HG02798 (cell line): ENCODE measurements around the gene NINL.
A peak's percentile ranks its signal among the peaks of the same experiment; 100 is the strongest.
"Not testable (repeated sequence)": the region's sequence is repeated elsewhere in the genome, so short reads cannot be mapped to it uniquely, and the experiment has no call there.

Experiments
- ATAC-seq: cut with Tn5 transposase; IDR thresholded peaks from one replicate; pipeline ENCODE4 v1.9.1; 2021; ENCODE audit warnings: mild to moderate bottlenecking; ENCODE audit not compliant: unreplicated experiment, poor library complexity

The NINL gene

GRCh38 chr20:25561771-25562170 is 23.6 kb downstream of the NINL start:
- not testable (repeated sequence) for ATAC-seq

GRCh38 chr20:25553819-25554296 is 31.5 kb downstream of the NINL start:
- ATAC-seq = no peak

- no peak for ATAC-seq
Measured at GRCh38 chr20:25552977-25553376, 32.4 kb downstream of the NINL start.

DNA sequence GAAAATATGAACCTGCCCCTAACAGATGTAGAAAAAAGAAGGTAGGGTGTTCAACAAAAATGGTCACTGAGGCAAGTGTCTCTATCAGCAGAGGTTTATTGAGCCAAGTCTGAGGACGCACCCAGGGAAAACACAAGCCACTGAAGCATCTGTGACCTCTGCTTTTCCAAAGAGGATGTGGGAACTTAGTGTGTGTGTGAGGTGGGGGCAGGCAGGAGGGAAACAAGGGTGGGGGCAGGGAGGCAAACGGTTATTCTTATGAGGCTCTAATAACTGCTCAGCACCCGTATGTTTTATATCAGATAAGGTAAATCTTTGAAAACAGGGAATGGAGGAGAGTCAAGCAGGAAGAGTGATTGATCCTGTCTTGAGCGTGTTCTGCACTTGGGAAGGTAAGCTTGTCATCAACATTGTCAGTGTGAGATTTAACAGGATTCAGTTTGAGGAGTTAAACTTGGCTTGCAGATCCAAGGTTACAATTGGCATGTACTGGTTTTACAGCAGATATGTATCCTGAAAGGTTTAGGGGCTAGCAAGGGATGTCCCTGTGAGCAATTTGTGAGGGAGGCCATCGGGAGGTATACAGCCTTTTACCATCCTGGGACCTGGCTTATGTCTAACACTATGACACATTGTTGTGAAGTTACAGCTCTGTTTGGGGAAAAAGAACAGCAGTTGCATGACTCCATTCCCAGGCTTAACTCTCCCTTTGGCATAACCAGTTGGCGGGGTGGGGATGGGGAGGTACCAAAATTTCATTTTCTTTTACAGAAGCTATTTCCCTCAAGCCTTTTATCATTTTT is 33.7 kb downstream of the NINL start:
- ATAC-seq = no peak

DNA sequence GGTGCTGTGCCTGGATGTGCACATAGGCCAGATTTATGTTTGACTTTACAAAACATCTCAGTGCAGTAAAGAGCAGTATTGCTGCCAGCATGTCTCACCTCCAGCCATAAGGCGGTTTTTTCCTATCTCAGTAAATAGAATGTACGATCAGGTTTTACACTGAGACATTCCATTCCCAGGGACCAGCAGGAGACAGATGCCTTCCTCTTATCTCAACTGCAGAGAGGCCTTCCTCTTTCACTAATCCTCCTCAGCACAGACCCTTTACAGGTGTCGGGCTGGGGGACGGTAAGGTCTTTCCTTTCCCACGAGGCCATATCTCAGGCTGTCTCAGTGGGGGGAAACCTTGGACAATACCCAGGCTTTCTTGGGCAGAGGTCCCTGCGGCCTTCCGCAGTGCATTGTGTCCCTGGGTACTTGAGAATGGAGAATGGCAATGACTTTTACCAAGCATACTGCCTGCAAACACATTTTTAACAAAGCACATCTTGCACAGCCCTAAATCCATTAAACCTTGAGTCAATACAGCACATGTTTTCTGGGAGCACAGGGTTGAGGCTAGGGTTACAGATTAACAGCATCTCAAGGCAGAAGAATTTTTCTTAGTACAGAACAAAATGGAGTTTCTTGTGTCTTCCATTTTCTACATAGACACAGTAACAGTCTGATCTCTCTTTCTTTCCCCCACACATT is 34.5 kb downstream of the NINL start:
- ATAC-seq = not testable (repeated sequence)

GRCh38 chr20:25549843-25550477 is 35.4 kb downstream of the NINL start:
- ATAC-seq = no peak

DNA sequence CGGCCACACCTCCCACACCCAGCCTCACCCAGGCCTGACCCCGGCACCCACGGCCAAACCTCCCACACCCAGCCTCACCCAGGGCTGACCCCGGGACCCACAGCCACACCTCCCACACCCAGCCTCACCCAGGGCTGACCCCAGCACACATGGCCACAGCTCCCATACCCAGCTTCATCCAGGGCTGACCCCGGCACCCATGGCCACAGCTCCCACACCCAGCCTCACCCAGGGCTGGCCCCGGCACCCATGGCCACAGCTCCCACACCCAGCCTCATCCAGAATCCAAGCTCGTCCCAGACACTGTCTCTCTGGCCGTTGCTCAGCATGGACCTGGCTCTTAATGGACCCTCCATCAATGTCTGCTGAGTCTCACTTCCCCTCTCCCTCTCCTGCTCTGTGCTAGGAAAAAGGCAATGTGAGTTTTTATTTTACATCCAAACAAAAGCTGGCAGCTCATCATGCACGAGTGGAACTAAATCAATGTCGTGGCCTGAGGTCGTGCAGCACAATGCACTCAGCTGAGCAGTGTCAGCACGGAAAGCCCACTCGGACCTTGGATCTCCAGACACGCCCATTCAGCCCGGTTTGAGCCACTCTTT is 36.1 kb downstream of the NINL start:
- ATAC-seq = no peak

GRCh38 chr20:25548613-25549086 is 36.7 kb downstream of the NINL start:
- no peak for ATAC-seq

DNA sequence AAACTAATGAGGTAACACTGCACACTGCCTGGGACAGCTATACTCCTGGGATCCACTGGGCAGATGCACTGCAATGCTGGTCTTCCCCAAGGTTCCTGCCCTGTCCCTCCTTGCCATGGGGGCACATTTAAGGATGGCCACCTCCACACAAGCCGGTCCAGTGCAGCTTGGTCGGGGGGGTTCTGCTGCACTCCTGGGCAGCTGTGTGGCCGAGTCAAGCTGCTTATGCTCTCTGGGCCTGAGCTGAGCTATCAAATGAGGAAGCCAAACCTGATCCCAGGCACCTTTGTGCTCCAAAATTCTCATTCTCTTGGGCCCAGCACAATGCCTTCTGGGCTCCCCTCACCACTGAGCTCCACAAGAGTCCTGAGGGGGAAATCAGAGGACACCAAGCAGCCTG is 37.3 kb downstream of the NINL start:
- no peak for ATAC-seq

DNA sequence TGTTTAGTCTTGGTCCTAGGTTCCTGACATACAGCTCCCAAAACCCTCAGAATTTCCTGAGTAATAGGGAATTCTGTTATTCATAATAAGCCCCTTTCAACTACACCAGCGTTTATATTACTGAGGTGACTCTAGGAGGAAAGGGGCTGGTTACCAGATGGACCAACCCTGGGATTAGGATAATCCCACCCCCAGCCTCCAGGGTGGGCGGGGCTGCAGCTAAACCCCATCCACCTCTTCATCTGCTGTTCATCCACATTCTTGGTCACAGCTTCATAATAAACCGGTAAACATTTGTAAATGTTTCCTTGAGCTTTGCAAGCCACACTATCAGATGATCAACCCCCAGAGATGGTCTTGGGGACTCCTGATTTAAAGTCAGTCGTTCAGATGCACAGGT is 38.3 kb downstream of the NINL start:
- ATAC-seq = no peak

- no peak for ATAC-seq
Measured at GRCh38 chr20:25546048-25546447, 39.3 kb downstream of the NINL start.

- ATAC-seq = no peak
Measured at GRCh38 chr20:25545171-25545570, 40.2 kb downstream of the NINL start.

GRCh38 chr20:25544734-25545133 is 40.6 kb downstream of the NINL start:
- no peak for ATAC-seq

DNA sequence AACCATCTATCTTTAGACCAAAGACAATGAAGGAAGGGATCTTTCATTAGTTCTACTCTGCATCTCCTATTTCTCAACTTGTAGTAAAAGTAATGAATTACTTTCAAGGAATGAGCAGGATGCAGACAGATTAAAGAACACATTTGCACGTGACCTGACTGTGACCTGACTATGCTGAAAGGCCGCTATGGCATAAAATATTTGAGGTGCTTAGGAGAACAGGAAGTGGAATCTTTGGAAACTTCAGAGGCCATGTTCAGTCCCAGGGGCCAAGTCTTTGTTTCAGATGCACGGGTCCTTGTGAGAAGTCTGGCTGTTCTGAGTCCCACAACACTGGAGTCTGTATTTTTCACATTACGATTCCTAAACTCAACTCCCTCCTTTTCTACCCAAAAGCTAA is 41.0 kb downstream of the NINL start:
- ATAC-seq = no peak

- no peak for ATAC-seq
Measured at GRCh38 chr20:25543068-25543467, 42.3 kb downstream of the NINL start.

- ATAC-seq = no peak
Measured at GRCh38 chr20:25541676-25542075, 43.7 kb downstream of the NINL start.

DNA sequence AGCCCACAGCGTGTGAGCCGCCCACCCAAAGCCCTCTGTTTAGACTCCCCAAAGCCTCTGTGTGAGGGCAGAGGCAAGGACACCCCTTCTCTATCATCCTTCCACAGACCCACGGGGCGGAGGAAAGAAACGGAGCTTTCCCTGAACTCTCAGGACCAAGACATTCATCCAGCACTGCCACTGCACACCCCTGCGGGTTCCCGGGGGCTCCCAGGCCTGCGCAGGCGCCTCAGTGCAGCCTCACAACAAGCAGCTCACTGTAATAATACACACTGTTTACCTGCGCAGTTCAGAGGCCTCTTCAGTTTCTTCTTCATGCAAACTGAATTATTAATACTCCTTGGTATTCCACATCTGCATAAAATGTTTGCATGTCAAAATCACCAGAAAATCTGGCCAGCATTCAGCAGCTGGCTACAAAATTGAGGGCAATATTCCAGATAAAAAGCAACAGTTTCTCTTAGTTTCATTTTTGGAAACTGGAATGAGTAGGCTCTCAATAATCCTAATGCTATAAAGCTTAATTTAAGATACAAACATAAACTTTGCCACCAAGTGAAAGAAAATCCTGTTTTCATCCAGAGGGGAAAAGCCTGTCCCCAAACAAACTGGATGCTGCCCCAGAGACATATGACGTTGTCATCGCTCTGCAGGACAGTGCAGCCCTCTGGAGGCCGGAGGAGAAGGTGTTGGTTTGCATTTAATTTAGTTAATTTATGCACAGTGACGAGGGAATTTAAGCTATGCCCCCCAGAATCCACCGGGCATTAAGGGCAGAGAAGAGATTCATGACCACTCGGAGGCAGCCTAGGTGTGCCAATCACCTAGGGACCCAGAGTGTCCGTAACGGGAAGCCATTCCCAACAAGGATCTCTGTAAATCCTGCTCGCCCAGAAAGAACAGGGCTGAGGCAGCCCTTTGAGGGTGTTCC is 45.3 kb downstream of the NINL start:
- ATAC-seq = peak; percentile 65

DNA sequence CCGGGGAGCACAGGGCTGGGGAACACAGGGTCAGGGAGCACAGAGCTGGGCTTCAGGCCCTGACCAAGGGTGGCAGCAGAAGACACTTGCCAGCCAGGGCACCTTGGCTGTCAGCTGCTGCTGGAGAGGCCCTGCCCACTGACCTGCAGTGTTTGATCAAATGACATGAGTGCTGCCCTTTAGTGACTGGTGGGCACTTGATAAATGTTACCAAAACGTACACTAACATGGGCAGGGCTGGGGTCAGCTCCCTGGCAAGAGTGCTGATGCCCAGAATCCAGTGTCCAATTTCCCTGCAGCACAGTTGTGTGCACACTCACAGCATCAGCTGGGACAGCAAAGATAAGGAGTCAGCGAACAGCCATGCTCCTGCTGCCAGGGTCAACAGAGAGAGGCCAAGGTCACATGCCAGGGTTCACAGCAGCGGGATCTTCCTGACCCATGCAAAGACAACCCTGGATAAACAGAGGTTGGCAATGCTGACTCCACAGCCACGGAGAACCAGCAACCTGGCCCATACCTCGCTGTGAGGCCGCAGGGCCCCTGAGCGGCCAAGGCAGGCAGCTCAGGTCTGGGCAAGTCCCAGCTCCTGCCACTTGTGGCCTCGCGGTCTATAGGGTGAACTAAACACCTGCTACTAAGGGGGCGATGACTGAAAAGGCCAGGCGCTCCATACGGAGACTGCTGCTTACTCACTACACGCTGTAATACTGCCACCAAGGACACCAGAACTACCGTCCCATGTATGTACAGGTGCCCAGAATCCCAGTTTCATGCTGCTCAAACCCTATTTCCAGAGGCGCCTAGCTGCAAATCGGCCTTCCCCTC is 46.3 kb downstream of the NINL start:
- ATAC-seq = peak; percentile 74

DNA sequence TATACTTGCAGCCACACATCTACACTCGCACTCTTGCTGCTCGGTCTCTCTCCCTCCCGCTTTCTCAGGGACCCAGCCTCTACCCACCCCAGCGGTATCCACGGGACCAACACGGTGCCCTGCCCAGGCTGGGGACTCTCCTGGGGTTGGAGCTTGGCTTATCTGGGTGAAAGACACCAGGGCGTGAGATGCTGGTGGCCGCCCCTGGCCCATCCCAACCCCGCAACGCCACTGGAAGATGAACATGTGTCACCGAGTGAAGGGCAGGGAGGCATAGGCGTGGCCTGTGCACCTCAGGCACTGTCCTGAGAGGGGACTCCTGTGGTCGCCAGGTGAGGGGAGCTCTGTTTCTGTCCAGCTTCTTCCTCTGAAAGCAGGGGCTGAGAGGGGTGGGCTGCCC is 47.4 kb downstream of the NINL start:
- no peak for ATAC-seq
